Activated CD8-positive, alpha-beta T cell treated with anti-CD3 and anti-CD28 coated beads for 36 hours (primary cell): ENCODE results near the gene STARD9. TPM values are rescaled to one million over a fixed set of nuclear protein-coding genes. Genes with fewer than 3 reads are reported as not detected.

Source experiments
- ATAC-seq: fragments of 200-7000 bp; cut with Tn5 transposase; one replicate; pipeline ENCODE4 v1.10.0; 2021; ENCODE audit warnings: mild to moderate bottlenecking, moderate library complexity
- CTCF ChIA-PET: fragments of 350-600 bp; sonication (Branson Sonifier 250); formaldehyde crosslinking; loops from one replicate; lab custom pipeline; 2021; ENCODE audit warnings: antibody characterized with exemption; lab: Charles Lee
- POLR2A ChIA-PET: fragments of 350-600 bp; sonication (Branson Sonifier 250); formaldehyde crosslinking; loops from one replicate; lab custom pipeline; 2021; ENCODE audit warnings: antibody characterized with exemption; lab: Charles Lee
- DNase-seq: peaks from one replicate; pipeline ENCODE4 v3.0.0-alpha.2; 2020
- H3K27ac Mint-ChIP-seq: one replicate; pipeline ENCODE4 v1.8.0; 2021; ENCODE audit warnings: mild to moderate bottlenecking, mixed read lengths
- H3K27me3 Mint-ChIP-seq: one replicate; pipeline ENCODE4 v1.8.0; 2021; ENCODE audit warnings: mixed read lengths
- H3K36me3 Mint-ChIP-seq: one replicate; pipeline ENCODE4 v1.8.0; 2021; ENCODE audit warnings: low read depth, mixed read lengths
- H3K4me1 Mint-ChIP-seq: one replicate; pipeline ENCODE4 v1.8.0; 2021; ENCODE audit warnings: low read depth, mixed read lengths
- H3K4me3 Mint-ChIP-seq: one replicate; pipeline ENCODE4 v1.8.0; 2021; ENCODE audit warnings: mild to moderate bottlenecking, moderate library complexity, mixed read lengths
- H3K9me3 Mint-ChIP-seq: one replicate; pipeline ENCODE4 v1.8.0; 2021; ENCODE audit warnings: mixed read lengths
- intact Hi-C: fragments of 100-400 bp; cut with micrococcal nuclease; formaldehyde crosslinking; loops from one replicate; pipeline ENCODE4 v1.10.0; 2022
- total RNA-seq, 2 experiments: library from RNA; stranded (reverse); gene quantifications; one replicate each; pipeline ENCODE4 v1.2.3, GENCODE V29; 2021
- TF ChIP-seq, protein P1 (sequence below): fragments of 200-600 bp; IDR thresholded peaks from one replicate; pipeline ENCODE4 v1.8.0; 2022; ENCODE audit warnings: antibody characterized with exemption, mild to moderate bottlenecking

The STARD9 gene
- total RNA-seq, 2 experiments from 2014 or later: 4.8 to 6.4 TPM

- DNase-seq (no peak), ATAC-seq (no peak)
- intact Hi-C loops: no loop called here
- ChIA-PET POLR2A (interaction anchor here (1.1 kb wide), 1 partner anchor 59 kb away, joined by 3 read pairs; no protein-coding TSS in a partner anchor), CTCF (no interaction called here)
- H3K9me3 Mint-ChIP-seq: no peaks in the 10 kb centered on the region
- no peaks in the 10 kb centered on the region for H3K27me3 Mint-ChIP-seq
- H3K4me3 Mint-ChIP-seq: no peak overlapping the region
- TF ChIP-seq, protein P1, sequence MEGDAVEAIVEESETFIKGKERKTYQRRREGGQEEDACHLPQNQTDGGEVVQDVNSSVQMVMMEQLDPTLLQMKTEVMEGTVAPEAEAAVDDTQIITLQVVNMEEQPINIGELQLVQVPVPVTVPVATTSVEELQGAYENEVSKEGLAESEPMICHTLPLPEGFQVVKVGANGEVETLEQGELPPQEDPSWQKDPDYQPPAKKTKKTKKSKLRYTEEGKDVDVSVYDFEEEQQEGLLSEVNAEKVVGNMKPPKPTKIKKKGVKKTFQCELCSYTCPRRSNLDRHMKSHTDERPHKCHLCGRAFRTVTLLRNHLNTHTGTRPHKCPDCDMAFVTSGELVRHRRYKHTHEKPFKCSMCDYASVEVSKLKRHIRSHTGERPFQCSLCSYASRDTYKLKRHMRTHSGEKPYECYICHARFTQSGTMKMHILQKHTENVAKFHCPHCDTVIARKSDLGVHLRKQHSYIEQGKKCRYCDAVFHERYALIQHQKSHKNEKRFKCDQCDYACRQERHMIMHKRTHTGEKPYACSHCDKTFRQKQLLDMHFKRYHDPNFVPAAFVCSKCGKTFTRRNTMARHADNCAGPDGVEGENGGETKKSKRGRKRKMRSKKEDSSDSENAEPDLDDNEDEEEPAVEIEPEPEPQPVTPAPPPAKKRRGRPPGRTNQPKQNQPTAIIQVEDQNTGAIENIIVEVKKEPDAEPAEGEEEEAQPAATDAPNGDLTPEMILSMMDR: no peak
- H3K4me1 Mint-ChIP-seq: peaks cover 42% of the 10 kb centered on the region
- H3K36me3 Mint-ChIP-seq: no peaks in the 10 kb centered on the region
- no peak overlapping the region for H3K27ac Mint-ChIP-seq
These were observed 2.2 kb downstream of the STARD9 start for GRCh38 chr15:42577514-42578031.

DNA sequence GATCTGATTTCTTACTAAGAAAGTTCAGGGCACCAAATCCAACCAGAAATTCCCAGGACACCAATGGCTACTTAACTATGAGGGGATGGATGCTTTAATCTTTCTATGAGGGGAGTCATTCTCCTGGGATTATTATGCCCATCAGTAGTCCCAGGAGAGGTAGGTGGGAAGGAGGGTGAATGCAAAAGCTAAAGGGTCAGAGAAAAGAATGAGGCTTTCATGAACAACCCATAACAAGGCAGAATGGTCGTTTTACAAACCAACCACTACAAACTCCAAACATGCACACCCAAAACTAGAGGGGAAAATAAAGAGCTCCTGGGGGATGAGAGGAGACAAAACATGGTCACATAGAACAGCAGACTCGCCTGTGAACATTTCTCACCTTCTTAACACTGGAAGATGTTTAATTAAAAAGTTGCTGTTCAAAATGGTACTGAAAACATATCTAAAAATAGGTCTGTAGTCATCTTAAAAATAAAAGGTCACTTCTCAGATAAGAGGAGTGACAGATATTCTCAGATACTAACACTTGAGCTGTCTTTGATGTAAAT, 3.7 kb downstream of the STARD9 start:
- no peak for ATAC-seq
- ChIA-PET CTCF (no interaction called here), POLR2A (no interaction called here)
- Mint-ChIP-seq H3K27ac (no peak overlapping the region), H3K27me3 (no peaks in the 10 kb centered on the region), H3K4me1 (peaks cover 49% of the 10 kb centered on the region), H3K36me3 (no peaks in the 10 kb centered on the region), H3K4me3 (no peak overlapping the region), H3K9me3 (no peaks in the 10 kb centered on the region)
- intact Hi-C loops: no loop called here
- no peak for DNase-seq
- TF ChIP-seq, protein P1: no peak

DNA sequence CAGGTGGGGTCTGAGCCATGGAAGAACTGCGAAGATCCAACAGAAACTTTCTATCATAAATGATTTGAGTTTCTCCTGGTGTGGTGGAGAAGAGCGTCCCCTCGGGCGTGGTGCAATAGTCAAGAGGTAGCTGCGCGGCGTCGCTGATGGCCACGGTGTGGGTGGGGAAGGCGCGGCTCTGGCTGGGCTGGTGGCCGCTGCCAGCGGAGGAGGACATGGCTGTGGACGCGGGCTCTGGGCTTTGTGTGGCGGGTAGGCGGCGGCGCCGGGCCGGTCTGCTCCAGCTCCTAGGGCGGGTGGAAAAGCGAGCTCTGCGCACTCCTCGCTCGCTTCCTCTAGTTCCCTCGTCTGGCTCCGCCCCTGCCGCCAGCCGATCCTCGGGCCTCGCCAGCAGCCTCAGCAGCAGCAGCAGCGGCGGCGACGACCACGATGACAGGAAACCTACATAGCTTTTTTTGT, 5.9 kb downstream of the STARD9 start:
- CTCF ChIA-PET: interaction anchor here (0.9 to 1.5 kb wide), 5 partner anchors 11 to 644 kb away, joined by 3 to 4 read pairs (median 3); no protein-coding TSS in a partner anchor
- Mint-ChIP-seq H3K27ac (peak overlapping the region; percentile 67), H3K4me3 (peak overlapping the region; percentile 71), H3K27me3 (no peaks in the 10 kb centered on the region), H3K9me3 (no peaks in the 10 kb centered on the region), H3K4me1 (peaks cover 41% of the 10 kb centered on the region), H3K36me3 (no peaks in the 10 kb centered on the region)
- intact Hi-C loops: no loop called here
- DNase-seq: peak; percentile 88
- TF ChIP-seq, protein P1: no peak
- ATAC-seq: peak; percentile 99
- POLR2A ChIA-PET: interaction anchor here (1.4 kb wide), 1 partner anchor 32 kb away, joined by 4 read pairs; the partner anchor contains the start of genes HAUS2 and LRRC57

DNA sequence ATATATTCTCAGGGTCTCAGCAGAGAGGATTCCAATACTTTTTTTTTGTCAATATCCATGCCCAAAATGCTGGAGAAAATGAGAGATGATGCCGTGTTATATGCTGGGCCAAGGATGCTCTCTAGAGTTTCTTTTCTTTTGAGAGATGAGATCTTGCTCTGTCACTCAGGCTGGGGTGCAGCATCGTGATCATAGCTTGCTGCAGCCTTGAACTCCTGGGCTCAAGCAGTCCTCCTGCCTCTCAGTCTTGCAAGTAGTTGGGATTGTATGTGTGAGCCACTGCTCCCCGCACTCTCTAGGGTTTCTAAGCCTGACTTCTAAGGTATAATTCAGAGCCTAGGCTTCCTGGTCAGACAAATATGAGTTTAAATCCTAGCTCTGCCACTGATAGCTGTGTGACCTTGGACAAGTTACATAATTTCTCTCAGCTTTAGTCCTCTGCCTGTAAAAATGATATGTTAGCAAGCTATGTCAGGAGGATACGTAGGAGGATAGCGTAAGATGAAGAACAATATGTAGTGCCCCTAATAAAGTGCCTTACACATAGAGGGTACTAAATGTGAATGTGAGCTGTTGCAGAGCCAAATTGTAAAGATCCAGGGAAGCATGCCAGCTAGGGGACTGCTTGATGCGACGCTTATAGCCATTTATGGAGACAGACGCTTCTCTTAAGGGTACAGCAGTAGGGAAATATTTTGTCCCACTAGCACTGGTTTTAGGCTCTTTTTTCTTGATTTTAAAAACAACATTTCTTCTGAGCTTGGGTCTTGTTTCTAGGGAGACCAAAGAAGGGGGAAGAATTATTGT, 7.4 kb downstream of the STARD9 start:
- Mint-ChIP-seq H3K27me3 (no peaks in the 10 kb centered on the region), H3K4me3 (no peak overlapping the region), H3K9me3 (no peaks in the 10 kb centered on the region), H3K4me1 (peaks cover 32% of the 10 kb centered on the region), H3K27ac (no peak overlapping the region), H3K36me3 (no peaks in the 10 kb centered on the region)
- ATAC-seq (no peak), DNase-seq (no peak)
- TF ChIP-seq, protein P1: no peak
- intact Hi-C loops: no loop called here
- ChIA-PET CTCF (interaction anchor here (0.8 to 1.5 kb wide), 5 partner anchors 9 to 111 kb away, joined by 3 to 7 read pairs (median 3); no protein-coding TSS in a partner anchor), POLR2A (interaction anchor here (0.6 to 1.7 kb wide), 6 partner anchors 9 to 1163 kb away, joined by 3 to 4 read pairs (median 4); partner anchors contain the start of gene ZNF106)
